Measurements from ENCODE around the gene BCL2L1. TPM values are rescaled to one million over a fixed set of nuclear protein-coding genes. Genes with fewer than 3 reads are reported as not detected.

BCL2L1 gene
- total and polyA plus RNA-seq, 2 donors (not counting 1 experiment from before 2014, with no cell fraction given), result 61.8 to 77.1 TPM

DNA sequence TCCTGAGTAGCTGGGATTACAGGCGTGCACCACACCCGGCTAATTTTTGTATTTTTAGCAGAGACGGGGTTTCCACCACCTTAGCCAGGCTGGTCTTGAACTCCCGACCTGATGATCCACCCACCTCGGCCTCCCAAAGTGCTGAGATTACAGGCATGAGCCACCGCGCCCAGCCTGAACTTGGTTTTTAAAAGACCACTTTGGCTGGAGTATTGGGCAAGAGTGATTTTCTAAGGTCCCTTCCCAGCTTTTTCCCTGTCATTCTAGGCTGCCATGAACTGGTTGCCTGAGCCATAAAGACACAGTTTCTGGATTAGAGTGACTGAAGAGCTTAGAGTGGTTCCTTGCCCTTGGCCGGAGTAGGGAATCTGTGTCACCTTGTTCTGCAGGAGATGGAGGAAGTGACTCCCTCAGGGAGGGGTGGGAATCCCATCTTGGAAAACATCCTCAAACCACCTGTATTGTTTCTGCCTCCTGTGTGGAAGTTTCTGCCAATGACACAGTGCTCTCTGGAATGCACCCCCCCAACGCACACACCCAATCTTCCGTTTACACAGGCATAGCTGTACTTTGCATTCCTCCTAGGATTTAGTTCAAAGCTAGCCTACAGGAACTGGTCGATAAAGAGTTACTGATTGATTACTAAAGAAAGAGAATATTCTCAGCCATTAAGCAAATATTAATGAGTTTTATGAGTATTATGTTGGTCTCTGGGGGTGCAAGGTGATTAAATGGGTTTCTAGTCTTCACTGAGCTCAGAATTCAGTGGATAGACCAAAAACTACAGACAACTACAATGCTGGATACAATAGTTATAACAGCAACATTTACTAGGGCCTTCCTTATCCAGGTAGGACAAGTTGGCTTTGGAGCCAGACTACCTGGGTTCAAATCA is 18.2 kb downstream of the BCL2L1 start:
- Histone ChIP-seq H3K9ac (ENCODE audit: insufficient read depth, low read length) (no peak overlapping the region), H2AFZ (ENCODE audit: low read length) (no peak overlapping the region), H4K20me1 (ENCODE audit: control insufficient read depth, extremely low read depth, insufficient read depth, low read length) (no peaks in the 10 kb centered on the region), H3K9me3 (ENCODE audit: control insufficient read depth, insufficient read depth, low read depth, low read length) (no peaks in the 10 kb centered on the region), H3K36me3 (ENCODE audit: control insufficient read depth, insufficient read depth, low read length) (peaks cover 13% of the 10 kb centered on the region), H3K4me3 (replicated peaks in 1 of 4; ENCODE audit: control extremely low read depth in 1 of 4, insufficient read depth in 1 of 4, low read depth in 3 of 4, low read length in 4 of 4) (no peak overlapping the region), H3K4me1 (ENCODE audit: control insufficient read depth, extremely low read depth, insufficient read depth, low read length) (peaks cover 20% of the 10 kb centered on the region), H3K79me2 (ENCODE audit: control insufficient read depth, insufficient read depth, low read length) (peaks cover 86% of the 10 kb centered on the region), H3K27me3 (ENCODE audit: control insufficient read depth, insufficient read depth, low read length) (no peaks in the 10 kb centered on the region), H3K27ac (ENCODE audit: insufficient read depth, low read length) (peak overlapping the region; percentile 28), H3K4me2 (ENCODE audit: extremely low read depth, insufficient read depth, low read length) (no peak overlapping the region)
- peak in 1 of 2 donors; percentile 90 for DNase-seq (ENCODE audit: low read depth in 2 of 2)
- no peak for TF ChIP-seq EZH2 (IDR thresholded peaks at IDR 0.05; ENCODE audit: low read length, missing control alignments)
- TF ChIP-seq, protein P1, sequence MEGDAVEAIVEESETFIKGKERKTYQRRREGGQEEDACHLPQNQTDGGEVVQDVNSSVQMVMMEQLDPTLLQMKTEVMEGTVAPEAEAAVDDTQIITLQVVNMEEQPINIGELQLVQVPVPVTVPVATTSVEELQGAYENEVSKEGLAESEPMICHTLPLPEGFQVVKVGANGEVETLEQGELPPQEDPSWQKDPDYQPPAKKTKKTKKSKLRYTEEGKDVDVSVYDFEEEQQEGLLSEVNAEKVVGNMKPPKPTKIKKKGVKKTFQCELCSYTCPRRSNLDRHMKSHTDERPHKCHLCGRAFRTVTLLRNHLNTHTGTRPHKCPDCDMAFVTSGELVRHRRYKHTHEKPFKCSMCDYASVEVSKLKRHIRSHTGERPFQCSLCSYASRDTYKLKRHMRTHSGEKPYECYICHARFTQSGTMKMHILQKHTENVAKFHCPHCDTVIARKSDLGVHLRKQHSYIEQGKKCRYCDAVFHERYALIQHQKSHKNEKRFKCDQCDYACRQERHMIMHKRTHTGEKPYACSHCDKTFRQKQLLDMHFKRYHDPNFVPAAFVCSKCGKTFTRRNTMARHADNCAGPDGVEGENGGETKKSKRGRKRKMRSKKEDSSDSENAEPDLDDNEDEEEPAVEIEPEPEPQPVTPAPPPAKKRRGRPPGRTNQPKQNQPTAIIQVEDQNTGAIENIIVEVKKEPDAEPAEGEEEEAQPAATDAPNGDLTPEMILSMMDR (conservative IDR thresholded peaks at IDR 0.05 in 1 of 2, IDR thresholded peaks at IDR 0.05 in 1 of 2; ENCODE audit: low read depth in 1 of 2, low read length in 2 of 2), result no peak

DNA sequence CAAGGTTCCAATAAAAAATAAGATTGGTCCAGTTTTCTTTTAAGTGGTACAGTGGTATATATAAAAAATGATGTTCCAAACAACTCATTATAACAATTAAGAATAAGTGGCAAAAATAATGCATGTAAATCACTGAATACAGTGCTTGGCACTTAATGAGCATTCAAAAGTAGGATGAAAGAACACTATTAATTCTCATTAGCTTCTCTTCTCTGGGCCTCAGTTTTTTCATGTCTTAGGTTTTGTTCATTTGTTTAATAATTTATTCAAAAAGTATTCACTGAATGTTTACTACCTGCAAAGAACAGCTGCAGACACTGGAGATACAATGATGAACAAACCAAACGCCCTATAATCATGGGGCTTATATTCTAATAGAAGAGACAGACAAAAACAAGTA is 21.1 kb downstream of the BCL2L1 start:
- H3K27ac ChIP-seq (ENCODE audit: insufficient read depth, low read length), result no peak overlapping the region
- H3K27me3 ChIP-seq (ENCODE audit: control insufficient read depth, insufficient read depth, low read length), result no peaks in the 10 kb centered on the region
- no peak overlapping the region for H2AFZ ChIP-seq (ENCODE audit: low read length)
- H3K79me2 ChIP-seq (ENCODE audit: control insufficient read depth, insufficient read depth, low read length), result peaks cover 80% of the 10 kb centered on the region
- H3K9ac ChIP-seq (ENCODE audit: insufficient read depth, low read length), result no peak overlapping the region
- H3K36me3 ChIP-seq (ENCODE audit: control insufficient read depth, insufficient read depth, low read length), result peaks cover 4% of the 10 kb centered on the region
- H3K9me3 ChIP-seq (ENCODE audit: control insufficient read depth, insufficient read depth, low read depth, low read length), result no peaks in the 10 kb centered on the region
- H4K20me1 ChIP-seq (ENCODE audit: control insufficient read depth, extremely low read depth, insufficient read depth, low read length), result no peaks in the 10 kb centered on the region
- peaks cover 30% of the 10 kb centered on the region for H3K4me1 ChIP-seq (ENCODE audit: control insufficient read depth, extremely low read depth, insufficient read depth, low read length)
- TF ChIP-seq EZH2 (IDR thresholded peaks at IDR 0.05; ENCODE audit: low read length, missing control alignments), result no peak
- TF ChIP-seq, protein P1 (conservative IDR thresholded peaks at IDR 0.05 in 1 of 2, IDR thresholded peaks at IDR 0.05 in 1 of 2; ENCODE audit: low read depth in 1 of 2, low read length in 2 of 2), result no peak
- no peak overlapping the region for H3K4me2 ChIP-seq (ENCODE audit: extremely low read depth, insufficient read depth, low read length)
- no peak overlapping the region for H3K4me3 ChIP-seq (replicated peaks in 1 of 4; ENCODE audit: control extremely low read depth in 1 of 4, insufficient read depth in 1 of 4, low read depth in 3 of 4, low read length in 4 of 4)
- DNase-seq (ENCODE audit: low read depth in 2 of 2), result no peak

DNA sequence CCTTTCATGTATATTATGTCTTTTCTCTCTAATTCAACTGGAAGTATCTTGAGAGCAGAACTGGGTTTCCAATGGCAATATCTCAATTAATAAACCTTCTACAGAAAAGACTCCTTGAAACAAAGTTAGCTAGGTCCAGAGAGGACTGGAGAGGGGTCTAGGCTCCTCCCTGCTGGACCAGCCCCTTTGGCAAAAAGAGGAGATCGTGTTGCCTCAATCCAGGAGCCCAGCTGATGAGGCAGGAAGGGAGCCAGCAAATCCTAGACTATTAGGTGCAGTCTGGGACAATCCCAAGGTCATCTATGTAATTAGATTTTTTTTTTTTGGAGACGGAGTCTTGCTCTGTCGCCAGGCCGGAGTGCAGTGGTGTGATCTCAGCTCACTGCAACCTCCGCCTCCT is 21.9 kb downstream of the BCL2L1 start:
- no peak for TF ChIP-seq EZH2 (IDR thresholded peaks at IDR 0.05; ENCODE audit: low read length, missing control alignments)
- TF ChIP-seq, protein P1 (conservative IDR thresholded peaks at IDR 0.05 in 1 of 2, IDR thresholded peaks at IDR 0.05 in 1 of 2; ENCODE audit: low read depth in 1 of 2, low read length in 2 of 2), result no peak
- H3K27ac ChIP-seq (ENCODE audit: insufficient read depth, low read length), result peak overlapping the region; percentile 95
- H4K20me1 ChIP-seq (ENCODE audit: control insufficient read depth, extremely low read depth, insufficient read depth, low read length), result no peaks in the 10 kb centered on the region
- H3K4me3 ChIP-seq (replicated peaks in 1 of 4; ENCODE audit: control extremely low read depth in 1 of 4, insufficient read depth in 1 of 4, low read depth in 3 of 4, low read length in 4 of 4), result no peak overlapping the region
- no peak overlapping the region for H2AFZ ChIP-seq (ENCODE audit: low read length)
- H3K36me3 ChIP-seq (ENCODE audit: control insufficient read depth, insufficient read depth, low read length), result peaks cover 2% of the 10 kb centered on the region
- H3K79me2 ChIP-seq (ENCODE audit: control insufficient read depth, insufficient read depth, low read length), result peaks cover 80% of the 10 kb centered on the region
- no peak for DNase-seq (ENCODE audit: low read depth in 2 of 2)
- H3K4me1 ChIP-seq (ENCODE audit: control insufficient read depth, extremely low read depth, insufficient read depth, low read length), result peaks cover 34% of the 10 kb centered on the region
- H3K4me2 ChIP-seq (ENCODE audit: extremely low read depth, insufficient read depth, low read length), result no peak overlapping the region
- H3K27me3 ChIP-seq (ENCODE audit: control insufficient read depth, insufficient read depth, low read length), result no peaks in the 10 kb centered on the region
- no peaks in the 10 kb centered on the region for H3K9me3 ChIP-seq (ENCODE audit: control insufficient read depth, insufficient read depth, low read depth, low read length)
- no peak overlapping the region for H3K9ac ChIP-seq (ENCODE audit: insufficient read depth, low read length)
